OCI-LY1 (cell line): ENCODE results near the gene AIP.

Experiments used
- H2AFZ ChIP-seq: fragments of 200-600 bp; sonication (generic), shearing (Covaris generic); 2 replicates; pipeline ENCODE4 v1.6.0; 2014; ENCODE audit warnings: antibody characterized with exemption, mild to moderate bottlenecking, low read length
- H3F3A ChIP-seq: fragments of 200-600 bp; sonication (generic), shearing (Covaris generic); 2 replicates; pipeline ENCODE4 v1.6.0; 2014; ENCODE audit warnings: mild to moderate bottlenecking, antibody characterized with exemption, low read length, moderate library complexity; ENCODE audit not compliant: insufficient read depth
- H3K27ac ChIP-seq: fragments of 200-600 bp; sonication (generic); 2 replicates; pipeline ENCODE4 v1.5.1; 2014; ENCODE audit warnings: low read length, mixed run types, mild to moderate bottlenecking, low read depth; ENCODE audit not compliant: poor library complexity, severe bottlenecking
- H3K27me3 ChIP-seq: fragments of 200-600 bp; sonication (generic); 2 replicates; pipeline ENCODE4 v1.6.0; 2014; ENCODE audit warnings: antibody characterized with exemption, mild to moderate bottlenecking, low read length, moderate library complexity; ENCODE audit not compliant: insufficient read depth
- H3K36me3 ChIP-seq: fragments of 200-600 bp; sonication (generic); 2 replicates; pipeline ENCODE4 v1.6.1; 2014; ENCODE audit warnings: mild to moderate bottlenecking, antibody characterized with exemption, low read length, moderate library complexity, mixed read lengths; ENCODE audit not compliant: insufficient read depth
- H3K4me1 ChIP-seq: fragments of 200-600 bp; sonication (generic); 2 replicates; pipeline ENCODE4 v1.5.1; 2014; ENCODE audit warnings: mild to moderate bottlenecking, low read length, moderate library complexity; ENCODE audit not compliant: insufficient read depth, severe bottlenecking
- H3K4me2 ChIP-seq: fragments of 200-600 bp; sonication (generic), shearing (Covaris generic); 2 replicates; pipeline ENCODE4 v1.6.1; 2014; ENCODE audit warnings: low read length
- H3K4me3 ChIP-seq: fragments of 200-600 bp; sonication (generic); 2 replicates; pipeline ENCODE4 v1.5.1; 2014; ENCODE audit warnings: low read length, low read depth, mild to moderate bottlenecking, mixed read lengths; ENCODE audit not compliant: poor library complexity, severe bottlenecking
- H3K79me2 ChIP-seq: fragments of 200-600 bp; shearing (Covaris generic); 2 replicates; pipeline ENCODE4 v1.6.1; 2016; ENCODE audit warnings: mixed run types, low read length, mixed read lengths; ENCODE audit not compliant: insufficient read depth
- H3K9ac ChIP-seq: fragments of 200-600 bp; sonication (generic), shearing (Covaris generic); 2 replicates; pipeline ENCODE4 v1.6.1; 2014; ENCODE audit warnings: mild to moderate bottlenecking, low read length, mixed read lengths
- H3K9me2 ChIP-seq: fragments of 200-600 bp; sonication (generic), shearing (Covaris generic); 2 replicates; pipeline ENCODE4 v1.6.1; 2014; ENCODE audit warnings: low read depth, mild to moderate bottlenecking, low read length, mixed read lengths
- H3K9me3 ChIP-seq: fragments of 200-600 bp; shearing (Covaris generic); 2 replicates; pipeline ENCODE4 v1.6.1; 2014; ENCODE audit warnings: low read length, mixed read lengths
- H4K20me1 ChIP-seq: fragments of 200-600 bp; sonication (generic), shearing (Covaris generic); 2 replicates; pipeline ENCODE4 v1.6.0; 2016; ENCODE audit warnings: mild to moderate bottlenecking, low read length; ENCODE audit not compliant: insufficient read depth
- EZH2 ChIP-seq: fragments of 200-600 bp; sonication (generic), shearing (Covaris generic); IDR thresholded peaks from 2 replicates; pipeline ENCODE4 v1.8.0; 2017; ENCODE audit warnings: borderline replicate concordance, mixed run types, mild to moderate bottlenecking, antibody characterized with exemption, low read length, moderate library complexity, mixed read lengths
- TF ChIP-seq, protein P1 (sequence below): fragments of 200-600 bp; sonication (generic), shearing (Covaris generic); IDR thresholded peaks from 2 replicates; pipeline ENCODE4 v1.5.1; 2017; ENCODE audit warnings: mild to moderate bottlenecking, antibody characterized with exemption, low read length, moderate library complexity, mixed read lengths

Gene AIP

DNA sequence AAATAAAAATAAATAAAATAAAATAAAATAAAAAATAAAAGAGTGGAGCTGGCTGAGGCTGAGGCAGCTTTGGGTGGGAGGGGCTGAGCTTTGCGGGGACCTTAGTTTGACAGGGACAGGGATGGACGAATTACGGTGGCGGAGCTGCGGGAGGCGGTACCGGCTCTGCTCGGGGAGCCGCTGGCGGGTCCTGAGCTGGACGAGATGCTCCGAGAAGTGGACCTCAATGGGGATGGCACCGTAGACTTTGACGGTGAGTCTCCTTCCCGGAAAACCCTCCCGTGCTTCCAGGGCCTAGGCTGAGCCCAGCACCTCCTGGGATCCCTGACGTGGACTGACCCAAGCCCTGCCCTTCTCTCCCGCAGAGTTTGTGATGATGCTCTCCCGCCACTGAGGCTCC, 24.6 kb upstream of the AIP start:
- no peaks in the 10 kb centered on the region for H3K27me3 ChIP-seq
- no peaks in the 10 kb centered on the region for H3K36me3 ChIP-seq
- no peaks in the 10 kb centered on the region for H3K9me3 ChIP-seq
- peaks cover 39% of the 10 kb centered on the region for H3K4me1 ChIP-seq
- H3K9me2 ChIP-seq: no peaks in the 10 kb centered on the region
- H3K9ac ChIP-seq: peak overlapping the region; percentile 64; the same call in 1 of the 2 replicates
- no peak overlapping the region for H3K4me3 ChIP-seq
- peak overlapping the region; percentile 99 for H3K27ac ChIP-seq
- no peaks in the 10 kb centered on the region for H3K79me2 ChIP-seq
- H3F3A ChIP-seq: peaks cover 11% of the 10 kb centered on the region; the same call in 1 of the 2 replicates
- H3K4me2 ChIP-seq: peak overlapping the region; percentile 79; the same call in 1 of the 2 replicates
- no peak overlapping the region for H2AFZ ChIP-seq
- TF ChIP-seq, protein P1, sequence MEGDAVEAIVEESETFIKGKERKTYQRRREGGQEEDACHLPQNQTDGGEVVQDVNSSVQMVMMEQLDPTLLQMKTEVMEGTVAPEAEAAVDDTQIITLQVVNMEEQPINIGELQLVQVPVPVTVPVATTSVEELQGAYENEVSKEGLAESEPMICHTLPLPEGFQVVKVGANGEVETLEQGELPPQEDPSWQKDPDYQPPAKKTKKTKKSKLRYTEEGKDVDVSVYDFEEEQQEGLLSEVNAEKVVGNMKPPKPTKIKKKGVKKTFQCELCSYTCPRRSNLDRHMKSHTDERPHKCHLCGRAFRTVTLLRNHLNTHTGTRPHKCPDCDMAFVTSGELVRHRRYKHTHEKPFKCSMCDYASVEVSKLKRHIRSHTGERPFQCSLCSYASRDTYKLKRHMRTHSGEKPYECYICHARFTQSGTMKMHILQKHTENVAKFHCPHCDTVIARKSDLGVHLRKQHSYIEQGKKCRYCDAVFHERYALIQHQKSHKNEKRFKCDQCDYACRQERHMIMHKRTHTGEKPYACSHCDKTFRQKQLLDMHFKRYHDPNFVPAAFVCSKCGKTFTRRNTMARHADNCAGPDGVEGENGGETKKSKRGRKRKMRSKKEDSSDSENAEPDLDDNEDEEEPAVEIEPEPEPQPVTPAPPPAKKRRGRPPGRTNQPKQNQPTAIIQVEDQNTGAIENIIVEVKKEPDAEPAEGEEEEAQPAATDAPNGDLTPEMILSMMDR: no peak
- no peak for TF ChIP-seq EZH2
- H4K20me1 ChIP-seq: no peaks in the 10 kb centered on the region

DNA sequence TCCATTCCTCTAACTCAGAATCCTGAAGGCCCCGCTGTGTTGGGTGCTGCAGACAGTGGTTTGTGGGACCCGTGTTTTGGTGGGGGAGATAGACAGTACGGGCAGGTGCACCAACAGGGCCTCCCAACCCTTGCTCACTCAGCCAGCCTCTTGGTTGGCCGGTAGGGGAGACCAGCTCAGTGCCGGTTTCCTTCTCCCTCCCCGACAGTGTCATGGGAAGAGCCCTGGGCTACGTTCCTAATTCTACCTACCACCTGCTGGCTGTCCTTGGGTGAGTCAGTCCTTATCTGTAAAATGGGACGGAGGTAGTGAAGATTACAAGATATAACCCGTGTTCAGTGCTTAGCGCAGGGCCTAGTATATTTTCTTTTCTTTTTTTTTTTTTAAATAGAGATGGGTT, 19.6 kb upstream of the AIP start:
- Histone ChIP-seq H4K20me1 (no peaks in the 10 kb centered on the region), H3K27me3 (no peaks in the 10 kb centered on the region), H3K27ac (peak overlapping the region; percentile 85), H3K4me2 (no peak overlapping the region), H3K9me2 (no peaks in the 10 kb centered on the region), H3K9me3 (no peaks in the 10 kb centered on the region), H3F3A (peaks cover 20% of the 10 kb centered on the region; the same call in 1 of the 2 replicates), H3K9ac (no peak overlapping the region), H3K4me1 (peaks cover 80% of the 10 kb centered on the region), H3K4me3 (no peak overlapping the region), H3K79me2 (peaks cover 3% of the 10 kb centered on the region; the same call in 1 of the 2 replicates), H3K36me3 (peaks cover 7% of the 10 kb centered on the region; the same call in 1 of the 2 replicates), H2AFZ (no peak overlapping the region)
- TF ChIP-seq EZH2: no peak
- TF ChIP-seq, protein P1: no peak

DNA sequence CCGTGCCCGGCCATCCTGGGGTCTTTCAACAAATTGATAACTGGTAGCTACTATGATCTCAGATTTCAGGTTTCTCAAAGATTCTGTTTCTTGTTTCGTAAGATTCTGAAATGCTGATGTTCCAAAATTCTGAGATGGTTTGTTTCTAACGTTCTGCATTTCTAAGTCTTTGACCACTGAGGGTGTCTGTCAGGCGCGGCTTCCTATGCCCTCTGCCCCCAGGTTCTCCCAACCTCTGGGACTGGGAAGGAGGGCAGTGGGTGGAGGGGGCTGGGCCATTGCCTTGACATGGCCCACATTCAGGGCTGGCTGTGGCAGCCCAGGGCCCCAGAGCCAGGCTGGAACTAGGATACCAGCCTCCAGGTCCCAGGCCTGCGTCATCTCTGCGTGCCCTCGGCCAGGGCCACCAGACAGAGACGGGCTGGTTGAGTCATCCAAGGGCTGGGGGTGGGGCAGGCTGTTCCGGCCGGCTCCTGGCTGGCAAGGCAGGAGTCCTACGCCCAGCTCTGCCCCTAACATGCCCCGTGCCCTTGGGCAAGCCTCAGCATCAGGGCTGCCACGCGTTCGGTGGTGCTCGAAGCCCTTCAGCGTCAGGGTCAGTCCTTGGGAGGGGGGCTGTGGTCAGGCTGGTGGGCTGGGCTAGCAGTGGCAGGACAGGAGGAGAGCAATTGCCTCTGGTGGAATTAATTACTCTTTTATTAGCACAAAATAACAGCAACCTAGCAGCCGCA, 19.0 kb upstream of the AIP start:
- Histone ChIP-seq H3K36me3 (peaks cover 7% of the 10 kb centered on the region; the same call in 1 of the 2 replicates), H3K4me3 (peak overlapping the region; percentile 50), H2AFZ (no peak overlapping the region), H3K4me1 (peaks cover 76% of the 10 kb centered on the region), H3K4me2 (peak overlapping the region; percentile 64), H3K27me3 (no peaks in the 10 kb centered on the region), H3K27ac (peak overlapping the region; percentile 85), H3K9ac (peak overlapping the region; percentile 68), H3K9me3 (no peaks in the 10 kb centered on the region), H3F3A (peaks cover 20% of the 10 kb centered on the region; the same call in 1 of the 2 replicates), H3K79me2 (peaks cover 3% of the 10 kb centered on the region; the same call in 1 of the 2 replicates), H4K20me1 (no peaks in the 10 kb centered on the region), H3K9me2 (no peaks in the 10 kb centered on the region)
- no peak for TF ChIP-seq EZH2
- TF ChIP-seq, protein P1: no peak
